ENCODE data around the gene ATP5F1E.
"Not testable (repeated sequence)": the region's sequence is repeated elsewhere in the genome, so short reads cannot be mapped to it uniquely, and the experiment has no call there.

The ATP5F1E gene

GRCh38 chr20:58990651-58991445, 41.3 kb downstream of the ATP5F1E start:
- DNase-seq (ENCODE audit: low read depth, low spot score) = no peak

- no peak for DNase-seq (ENCODE audit: low read depth, low spot score)
Observed at GRCh38 chr20:58989196-58989595, 42.9 kb downstream of the ATP5F1E start.

GRCh38 chr20:58988565-58988882, 43.6 kb downstream of the ATP5F1E start:
- DNase-seq (ENCODE audit: low read depth, low spot score) = no peak

- no peak for DNase-seq (ENCODE audit: low read depth, low spot score)
Observed at GRCh38 chr20:58987790-58988564, 44.2 kb downstream of the ATP5F1E start.

GRCh38 chr20:58986968-58987517, 45.1 kb downstream of the ATP5F1E start:
- no peak for DNase-seq (ENCODE audit: low read depth, low spot score)

- no peak for DNase-seq (ENCODE audit: low read depth, low spot score)
Observed at GRCh38 chr20:58986286-58986967, 45.7 kb downstream of the ATP5F1E start.

GRCh38 chr20:58985656-58986055, 46.5 kb downstream of the ATP5F1E start:
- DNase-seq (ENCODE audit: low read depth, low spot score) = no peak

GRCh38 chr20:58984691-58985090, 47.4 kb downstream of the ATP5F1E start:
- DNase-seq (ENCODE audit: low read depth, low spot score) = no peak

GRCh38 chr20:58983115-58983468, 49.0 kb downstream of the ATP5F1E start:
- not testable (repeated sequence) for DNase-seq (ENCODE audit: low read depth, low spot score)

GRCh38 chr20:58982406-58983114, 49.6 kb downstream of the ATP5F1E start:
- no peak for DNase-seq (ENCODE audit: low read depth, low spot score)

- no peak for DNase-seq (ENCODE audit: low read depth, low spot score)
Observed at GRCh38 chr20:58981628-58982364, 50.3 kb downstream of the ATP5F1E start.

- DNase-seq (ENCODE audit: low read depth, low spot score) = peak; percentile 70
Observed at GRCh38 chr20:58980711-58981627, 51.2 kb downstream of the ATP5F1E start, which contains the start of gene NELFCD. TSS of gene NELFCD (plus strand) at chr20:58981256. CDS start at chr20:58981310, 54 bp downstream.

GRCh38 chr20:58978351-58979190, 53.6 kb downstream of the ATP5F1E start:
- no peak for DNase-seq (ENCODE audit: low read depth, low spot score)

- DNase-seq (ENCODE audit: low read depth, low spot score) = no peak
Observed at GRCh38 chr20:58976061-58976730, 55.9 kb downstream of the ATP5F1E start.
